Subcutaneous adipose tissue (tissue), 4 donors: ENCODE data around the gene PTBP1. TPM values are rescaled to one million over a fixed set of nuclear protein-coding genes. Genes with fewer than 3 reads are reported as not detected.

Experiments used
- small RNA-seq: library from RNA; depleted of rRNA; stranded (forward); fragments of <200 nt; gene quantifications from one replicate; pipeline ENCODE3, GENCODE V24; 2016
- total RNA-seq, 4 donors: library from RNA; depleted of rRNA; stranded (reverse); fragments of >200 nt; gene quantifications; one replicate each; pipeline ENCODE4 v1.1.0, GENCODE V29; 2016

PTBP1 gene
- total RNA-seq, 4 donors from 2014 or later = 77.5 to 108 (median 87.8) TPM

Small RNA genes lying within 50 kb of the gene (small RNA-seq; reads per million reads assigned to genes)
- gene MIR3187 = not detected

Other genes starting within 250 kb of the PTBP1 start
- 100 to 1,000 TPM; 313 to 793 (median 445) TPM for gene BSG, start 224.9 kb upstream of the PTBP1 start, total RNA-seq
- gene HCN2, start 207.6 kb upstream of the PTBP1 start, total RNA-seq = not detected
- gene POLRMT, start 163.9 kb upstream of the PTBP1 start, total RNA-seq = 10 to 100 TPM; 11.9 to 41.4 (median 14.7) TPM
- 1 to 10 TPM in 2 of 4 donors, not detected in 2; 1.3 to 2.2 TPM for gene FGF22, start 157.6 kb upstream of the PTBP1 start, total RNA-seq
- gene RNF126, start 134.2 kb upstream of the PTBP1 start, total RNA-seq = 10 to 100 TPM; 23.3 to 85.9 (median 31.1) TPM
- gene FSTL3, start 121.1 kb upstream of the PTBP1 start, total RNA-seq = 100 to 1,000 TPM in 2 of 4 donors, 10 to 100 TPM in 2; 54.5 to 124 (median 91.4) TPM
- gene PRSS57, start 102.0 kb upstream of the PTBP1 start, total RNA-seq = not detected
- gene PALM, start 88.5 kb upstream of the PTBP1 start, total RNA-seq = 100 to 1,000 TPM in 1 of 4 donors, 10 to 100 TPM in 3; 57.1 to 228 (median 77.4) TPM
- not detected for gene MISP, start 46.3 kb upstream of the PTBP1 start, total RNA-seq
- not detected for gene PLPPR3, start 24.5 kb downstream of the PTBP1 start, total RNA-seq
- under 1 TPM in 1 of 4 donors, not detected in 3; 0.68 TPM for gene AZU1, start 30.4 kb downstream of the PTBP1 start, total RNA-seq
- gene PRTN3, start 43.5 kb downstream of the PTBP1 start, total RNA-seq = not detected
- gene ELANE, start 54.9 kb downstream of the PTBP1 start, total RNA-seq = 1 to 10 TPM in 2 of 4 donors, not detected in 2; 2.4 to 2.8 TPM
- 1,000 to 10,000 TPM; 1,847 to 6,869 (median 2,488) TPM for gene CFD, start 62.2 kb downstream of the PTBP1 start, total RNA-seq
- gene MED16, start 95.7 kb downstream of the PTBP1 start, total RNA-seq = 10 to 100 TPM; 18.4 to 38.4 (median 19.2) TPM
- gene RNU6-9, start 96.0 kb downstream of the PTBP1 start, total RNA-seq = not detected
- gene R3HDM4, start 115.8 kb downstream of the PTBP1 start, total RNA-seq = 10 to 100 TPM; 24.1 to 37.3 (median 26.8) TPM
- gene KISS1R, start 119.9 kb downstream of the PTBP1 start, total RNA-seq = not detected
- 10 to 100 TPM in 2 of 4 donors, 1 to 10 TPM in 2; 5.5 to 13.9 (median 9.2) TPM for gene ARID3A, start 128.6 kb downstream of the PTBP1 start, total RNA-seq
- 10 to 100 TPM; 18.9 to 58.6 (median 30.7) TPM for gene WDR18, start 186.9 kb downstream of the PTBP1 start, total RNA-seq
- gene GRIN3B, start 203.0 kb downstream of the PTBP1 start, total RNA-seq = not detected
- gene TMEM259, start 223.7 kb downstream of the PTBP1 start, total RNA-seq = 100 to 1,000 TPM in 2 of 4 donors, 10 to 100 TPM in 2; 65.1 to 193 (median 94.0) TPM
- not detected for gene RNU6-2, start 224.1 kb downstream of the PTBP1 start, total RNA-seq
- 10 to 100 TPM; 32.1 to 86.8 (median 52.2) TPM for gene CNN2, start 229.2 kb downstream of the PTBP1 start, total RNA-seq
- 10 to 100 TPM in 3 of 4 donors, 1 to 10 TPM in 1; 3.4 to 35.2 (median 12.2) TPM for gene ABCA7, start 242.7 kb downstream of the PTBP1 start, total RNA-seq